ENCODE results near the gene HYAL2. TPM values are rescaled to one million over a fixed set of nuclear protein-coding genes. Genes with fewer than 3 reads are reported as not detected.
A peak's percentile ranks its signal among the peaks of the same experiment; 100 is the strongest.

Gene HYAL2
- total RNA-seq, 1 donor from 2014 or later, result 30.9 TPM

DNA sequence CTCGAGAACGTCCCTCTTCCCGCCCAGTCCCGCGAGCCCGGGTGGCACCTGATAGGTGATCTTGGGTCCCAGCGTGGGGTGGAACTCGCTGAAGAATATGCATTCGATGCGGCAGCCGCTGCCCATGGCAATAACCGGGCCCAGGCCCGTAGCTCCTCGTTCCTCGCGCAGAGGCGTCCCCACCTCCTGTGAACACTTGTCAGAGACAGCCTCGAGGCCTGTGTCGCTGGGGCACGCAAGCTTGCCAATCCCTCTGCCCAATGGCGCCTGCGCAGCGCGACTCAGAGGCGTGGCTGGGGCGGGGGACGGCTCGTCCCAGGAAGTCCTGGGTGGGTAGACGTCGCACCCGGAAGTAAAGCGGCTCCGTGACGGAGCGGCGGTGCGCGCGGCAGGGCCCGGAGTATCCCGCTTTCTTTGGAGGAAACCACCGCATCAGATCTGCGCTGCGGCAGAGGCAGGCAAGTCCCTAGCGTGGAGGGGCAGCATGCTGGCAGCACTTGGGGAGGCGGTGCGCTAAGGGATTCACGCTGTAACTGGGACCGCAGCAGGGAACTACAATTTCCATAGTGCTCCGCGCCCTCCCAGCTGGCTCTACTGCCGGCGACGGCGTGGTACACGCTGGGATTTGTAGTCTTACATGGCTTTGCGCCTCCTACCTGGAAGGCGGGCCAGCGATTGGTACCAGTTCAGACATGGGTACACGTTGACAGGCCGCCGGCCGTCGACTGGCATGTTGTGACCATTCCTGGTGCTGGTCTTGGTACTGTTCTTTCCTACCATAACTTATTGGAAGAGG, 28.2 kb upstream of the HYAL2 start, which contains the start of the genes CYB561D2 and NPRL2:
CYB561D2 (plus strand) TSS at position 336 of the 796 bp plus-strand sequence. CDS start 572 bp downstream, outside the sequence.
NPRL2 (minus strand) TSS at position 249 of the 796 bp plus-strand sequence; CDS start at position 126, 123 bp downstream.
- DNase-seq, result peak; percentile 96

DNA sequence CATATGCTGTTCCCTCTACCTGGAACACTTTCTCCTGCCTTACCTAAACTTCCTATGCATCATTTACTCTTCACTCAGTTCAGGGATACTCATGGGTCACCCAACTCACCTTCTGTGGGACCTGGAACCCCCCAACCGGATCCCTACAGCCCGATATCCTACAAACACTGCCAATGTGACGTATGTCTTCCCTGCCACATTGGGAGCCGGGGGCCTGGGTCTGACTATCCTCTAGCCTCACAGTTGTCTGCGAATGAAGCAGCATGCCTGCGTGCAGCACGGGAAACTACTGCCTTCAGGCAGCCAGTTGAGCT, 27.6 kb upstream of the HYAL2 start:
- no peak for DNase-seq

DNA sequence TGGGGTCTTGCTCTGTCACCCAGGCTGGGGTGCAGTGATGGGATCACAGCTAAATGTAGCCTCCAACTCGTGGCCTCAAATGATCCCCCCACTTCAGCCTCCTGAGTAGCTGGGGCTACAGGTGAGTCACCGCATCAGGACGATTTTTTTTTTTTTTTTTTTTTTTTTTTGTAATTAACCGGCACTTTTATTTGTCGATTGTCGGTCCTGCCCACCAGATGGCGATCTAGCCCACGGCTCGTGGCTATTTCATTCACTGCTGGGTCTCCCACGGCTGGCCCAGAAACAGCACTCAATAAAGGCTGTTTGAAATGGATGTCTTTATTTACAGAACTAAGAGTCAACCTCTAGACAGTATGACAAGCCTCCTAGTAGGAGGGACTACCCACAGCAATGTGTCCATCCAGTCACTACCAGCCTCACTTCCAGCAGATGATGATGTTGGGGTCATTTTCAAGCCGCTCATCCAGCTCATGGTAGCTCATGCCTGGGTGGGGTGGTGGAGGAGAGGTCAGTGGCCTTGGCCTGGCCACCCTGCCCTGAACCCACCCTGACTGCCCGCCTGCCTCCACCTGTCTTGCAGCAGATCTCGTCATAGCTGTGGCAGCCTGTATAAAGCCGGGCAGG, 24.8 kb upstream of the HYAL2 start:
- peak; percentile 29 for DNase-seq

DNA sequence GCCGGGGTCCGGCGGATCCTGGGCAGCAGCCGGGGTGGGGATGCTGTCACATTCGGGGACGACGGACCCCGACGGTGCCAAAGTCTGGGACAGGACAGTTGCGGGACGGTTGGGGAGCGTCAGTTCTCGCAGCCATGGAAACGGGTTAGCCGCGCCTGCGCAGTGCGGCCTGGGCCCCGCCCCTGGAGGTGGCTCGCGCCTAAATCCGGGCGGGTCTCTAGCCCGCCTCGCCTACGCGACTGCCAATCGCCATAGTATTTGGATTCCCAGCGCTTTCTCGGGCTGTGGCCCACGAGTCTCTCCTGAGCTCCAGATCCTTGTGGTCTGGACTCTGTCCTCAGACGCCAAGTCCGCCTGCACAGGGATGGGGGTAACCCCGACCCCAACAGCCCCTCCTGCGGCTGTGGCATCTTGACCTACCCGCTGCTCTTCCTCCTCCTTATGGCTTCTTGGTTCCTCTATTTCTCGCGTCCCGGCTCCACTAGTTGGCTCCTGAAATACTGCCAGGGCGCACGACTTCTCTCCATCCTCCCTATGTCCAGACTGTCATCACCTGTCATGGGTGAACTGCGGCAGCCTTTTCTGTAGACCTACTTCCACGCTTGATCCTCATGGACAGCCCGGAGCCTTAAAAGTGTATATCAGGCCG, 23.2 kb upstream of the HYAL2 start, which contains the start of gene ZMYND10:
ZMYND10 (minus strand) TSS at position 147 of the 649 bp plus-strand sequence. CDS start 153 bp downstream, outside the sequence.
- DNase-seq, result peak; percentile 14

DNA sequence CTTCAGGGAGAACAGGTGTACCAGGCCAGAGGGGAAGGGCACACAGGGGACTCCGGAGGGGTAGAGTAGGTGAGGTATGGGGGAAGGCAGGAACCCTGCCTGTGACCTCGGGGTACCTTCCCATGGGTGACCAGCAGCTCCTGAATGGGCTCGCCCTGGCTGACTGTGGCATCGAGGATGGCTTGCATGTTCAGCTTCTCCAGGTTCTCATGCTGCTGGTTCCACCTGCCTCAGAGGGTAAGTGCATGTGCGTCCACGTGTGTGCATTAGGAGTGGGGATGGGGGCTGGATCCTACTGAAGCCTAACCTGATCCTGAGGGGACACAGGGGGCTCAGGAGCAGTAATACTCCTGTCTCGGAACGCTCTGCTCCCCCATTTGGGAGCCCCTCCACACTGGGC, 22.5 kb upstream of the HYAL2 start:
- DNase-seq, result no peak

DNA sequence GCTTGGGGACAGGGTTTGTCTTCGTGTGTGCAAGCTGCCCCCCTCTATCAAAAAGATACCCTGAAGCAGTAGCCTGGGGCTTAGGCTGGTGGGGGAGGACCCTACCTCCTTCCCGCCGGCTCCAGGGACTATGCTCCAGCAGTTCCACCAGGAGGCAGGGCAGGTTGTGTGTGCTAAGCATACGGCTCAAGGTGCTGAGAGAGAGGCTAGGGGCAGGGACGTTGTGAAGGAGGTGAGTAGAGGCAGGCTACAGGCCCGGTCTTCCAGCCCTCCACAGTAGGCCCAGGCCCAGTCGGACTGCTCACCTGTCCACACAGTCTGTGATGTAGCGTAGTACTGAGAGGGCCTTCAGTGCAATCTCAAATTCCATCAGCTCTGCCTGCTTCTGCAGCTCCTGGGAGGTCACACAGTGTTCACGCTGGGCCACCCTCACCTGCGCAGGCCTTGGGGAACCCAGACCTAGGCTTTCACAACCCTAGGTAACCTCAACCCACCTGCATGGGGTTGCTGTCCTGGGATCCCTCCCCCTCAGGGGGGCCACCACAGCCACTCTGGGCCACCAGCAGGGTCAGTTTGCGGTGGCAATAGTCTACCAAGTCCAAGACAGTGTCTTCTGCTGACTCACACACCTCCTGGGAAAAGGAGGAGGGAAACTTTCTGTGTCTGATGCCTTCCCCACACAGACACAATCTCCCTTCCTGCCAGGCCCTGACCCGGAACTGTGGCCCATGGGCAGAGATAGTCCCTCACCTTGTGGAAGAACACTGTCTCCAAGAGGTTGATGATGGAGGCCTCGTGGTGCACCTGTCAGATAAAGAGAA, 20.5 kb upstream of the HYAL2 start:
- no peak for DNase-seq

DNA sequence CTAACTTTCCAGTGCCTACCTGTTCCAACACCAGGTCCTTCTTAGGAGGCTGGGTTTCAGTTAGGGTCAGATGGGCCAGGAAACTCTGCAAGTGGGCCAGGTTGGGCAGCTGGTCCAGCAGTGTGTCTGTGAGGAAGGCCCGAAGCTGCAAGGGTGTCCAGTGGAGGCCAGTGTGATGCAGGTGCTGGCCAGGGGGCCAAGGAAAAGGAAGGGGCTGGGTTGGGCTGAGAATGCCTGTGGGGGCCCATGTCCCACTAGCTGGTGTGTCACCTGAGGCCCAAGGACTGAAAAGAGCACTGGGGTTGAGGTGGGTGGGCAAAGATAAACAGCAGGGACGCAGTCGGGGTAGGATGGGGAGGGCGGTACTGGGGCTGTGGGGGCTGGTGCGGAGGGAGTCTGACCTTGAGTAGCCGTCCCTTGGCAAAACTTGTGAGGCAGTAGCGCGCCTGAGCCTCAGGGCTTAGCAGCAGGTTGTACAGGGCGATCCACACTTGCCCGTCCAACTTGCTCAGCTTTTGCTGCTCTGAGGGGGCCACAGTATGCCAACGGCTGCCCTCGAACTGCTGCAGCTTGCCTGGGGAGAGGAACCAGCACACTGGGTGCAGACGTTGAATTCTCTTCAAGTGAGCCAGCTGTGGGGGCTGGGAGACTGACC, 19.6 kb upstream of the HYAL2 start:
- no peak for DNase-seq

DNA sequence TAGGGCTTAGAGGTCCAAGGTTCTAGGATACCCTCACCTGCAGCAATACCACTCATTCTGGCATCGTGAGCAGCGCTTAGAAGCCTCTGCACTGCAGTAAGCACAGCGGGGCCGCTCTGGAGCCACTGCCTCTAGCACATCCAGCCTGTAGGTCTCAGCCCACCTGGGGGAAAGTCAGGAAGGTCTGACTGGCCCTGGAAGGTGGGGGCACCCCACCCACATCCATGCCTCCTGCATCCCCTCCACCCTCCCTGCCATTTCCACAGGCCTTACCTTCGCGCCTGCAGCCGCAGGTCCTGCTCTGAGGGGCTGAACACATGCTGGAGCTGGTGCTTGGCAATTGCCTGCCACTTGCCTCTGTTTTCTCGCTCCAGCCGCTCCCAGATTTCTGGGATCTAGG, 19.0 kb upstream of the HYAL2 start:
- no peak for DNase-seq

DNA sequence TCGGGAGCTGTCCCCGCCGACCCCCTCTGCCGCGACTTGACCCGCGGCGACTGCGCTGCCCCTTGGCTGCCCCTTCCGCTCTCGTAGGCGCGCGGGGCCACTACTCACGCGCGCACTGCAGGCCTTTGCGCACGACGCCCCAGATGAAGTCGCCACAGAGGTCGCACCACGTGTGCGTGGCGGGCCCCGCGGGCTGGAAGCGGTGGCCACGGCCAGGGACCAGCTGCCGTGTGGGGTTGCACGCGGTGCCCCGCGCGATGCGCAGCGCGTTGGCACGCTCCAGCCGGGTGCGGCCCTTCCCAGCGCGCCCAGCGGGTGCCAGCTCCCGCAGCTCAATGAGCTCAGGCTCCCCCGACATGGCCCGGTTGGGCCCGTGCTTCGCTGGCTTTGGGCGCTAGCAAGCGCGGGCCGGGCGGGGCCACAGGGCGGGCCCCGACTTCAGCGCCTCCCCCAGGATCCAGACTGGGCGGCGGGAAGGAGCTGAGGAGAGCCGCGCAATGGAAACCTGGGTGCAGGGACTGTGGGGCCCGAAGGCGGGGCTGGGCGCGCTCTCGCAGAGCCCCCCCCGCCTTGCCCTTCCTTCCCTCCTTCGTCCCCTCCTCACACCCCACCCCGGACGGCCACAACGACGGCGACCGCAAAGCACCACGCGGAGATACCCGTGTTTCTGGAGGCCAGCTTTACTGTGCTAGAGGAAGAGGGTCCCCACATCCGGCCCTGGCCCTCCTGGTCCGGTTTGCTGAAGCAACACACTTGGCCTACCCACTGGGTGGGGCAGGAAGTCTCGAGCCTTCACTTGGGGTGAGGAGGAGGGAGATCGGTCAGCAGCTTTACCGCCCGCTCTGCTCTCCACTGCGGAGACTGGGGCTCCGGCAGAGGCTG, 18.1 kb upstream of the HYAL2 start, which contains the start of gene RASSF1:
RASSF1 (minus strand) TSS at position 389 of the 882 bp plus-strand sequence; CDS start at position 358, 31 bp downstream.
- no peak for DNase-seq

DNA sequence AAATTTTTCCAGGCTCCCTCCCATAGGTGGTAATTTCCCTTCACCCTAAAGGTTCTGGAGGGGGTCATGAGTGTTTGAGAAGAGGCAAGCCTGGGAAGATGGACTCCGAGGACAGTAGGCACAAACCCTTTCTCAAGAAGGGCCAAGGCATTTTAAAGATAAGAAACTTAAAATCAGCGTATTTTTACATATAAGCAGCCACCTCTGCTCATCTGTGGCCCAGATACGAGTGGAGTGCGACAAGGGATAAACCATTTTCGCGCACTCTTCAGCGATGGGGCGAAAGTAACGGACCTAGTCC, 17.6 kb upstream of the HYAL2 start:
- no peak for DNase-seq

DNA sequence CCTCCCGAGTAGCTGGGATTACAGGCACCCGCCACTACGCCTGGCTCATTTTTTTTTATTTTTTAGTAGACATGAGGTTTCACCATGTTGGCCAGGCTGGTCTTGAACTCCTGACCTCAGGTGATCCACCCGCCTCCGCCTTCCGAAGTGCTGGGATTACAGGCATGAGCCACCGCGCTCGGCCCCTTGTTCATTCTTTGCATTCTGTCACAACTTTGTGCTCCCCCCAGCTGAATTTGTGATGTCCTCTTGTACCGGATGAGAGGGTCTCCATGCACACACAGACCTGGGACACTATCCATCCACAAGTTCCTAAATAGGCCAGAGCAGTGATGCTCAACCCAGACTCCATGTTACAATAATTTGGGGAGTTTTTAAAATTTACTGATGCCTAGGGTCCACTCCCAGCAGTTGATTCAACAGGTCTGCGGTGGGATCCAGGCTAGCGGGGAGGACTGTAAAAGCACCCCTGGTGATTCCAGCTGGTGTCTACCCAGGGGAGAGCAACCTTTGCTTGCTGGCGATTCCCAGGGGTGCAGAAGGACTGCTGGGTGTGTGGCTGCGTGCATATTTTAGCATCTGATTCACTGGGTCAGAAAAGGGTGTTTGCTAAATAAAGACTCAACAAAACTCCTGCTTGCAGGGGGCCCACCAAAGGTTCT, 17.1 kb upstream of the HYAL2 start:
- DNase-seq, result no peak

DNA sequence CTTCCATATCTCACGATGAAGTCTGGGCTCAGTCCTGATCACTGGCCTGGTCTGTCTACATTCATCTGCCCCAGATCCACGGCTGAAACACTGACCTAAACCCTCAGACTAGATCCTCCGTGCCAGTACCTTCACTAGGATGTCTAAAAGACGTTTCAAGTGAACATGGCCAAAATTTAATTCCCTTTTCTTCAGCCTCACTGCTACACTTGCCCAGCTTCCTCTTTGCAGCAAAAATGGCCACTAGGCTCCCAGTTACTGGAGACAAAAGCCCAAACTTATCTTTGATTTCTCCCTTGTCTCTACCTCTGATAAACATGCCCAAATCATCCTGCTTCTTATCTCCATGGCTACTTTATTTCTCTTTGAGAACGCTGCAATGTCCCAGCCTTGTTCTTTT, 16.4 kb upstream of the HYAL2 start:
- no peak for DNase-seq

DNA sequence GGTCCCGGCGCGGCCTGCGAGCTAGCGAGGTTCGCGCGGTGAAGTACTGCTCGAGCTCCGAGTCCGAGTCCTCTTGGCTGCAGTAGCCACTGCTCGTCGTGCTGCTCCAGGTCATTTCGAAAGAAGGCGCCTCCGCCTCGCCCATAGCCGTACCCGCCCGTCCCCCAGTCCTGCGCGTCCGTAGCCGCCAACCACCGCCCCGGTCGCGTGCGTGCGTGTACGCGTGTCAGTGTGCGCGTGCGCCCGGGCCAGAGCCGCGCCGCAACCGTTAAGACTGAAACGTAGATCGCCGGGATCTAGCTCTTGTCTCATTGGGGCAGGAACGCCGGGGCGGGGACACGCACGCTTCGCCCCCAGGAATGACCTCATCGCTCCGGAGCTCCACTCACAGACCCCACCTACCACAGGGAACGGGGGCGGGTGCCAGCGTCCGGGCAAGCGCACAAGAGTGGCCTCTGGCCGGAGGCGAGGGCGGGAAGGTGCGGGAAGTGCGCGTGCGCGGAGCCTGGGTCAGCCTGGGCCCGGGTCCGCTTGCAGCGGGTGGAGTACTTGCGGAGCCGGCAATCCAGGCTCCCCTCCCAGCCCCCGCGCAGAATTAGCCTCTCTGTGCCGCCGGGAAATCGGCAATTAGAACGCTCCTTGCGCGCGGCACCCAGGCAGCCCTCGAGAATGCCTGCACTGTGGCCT, 14.8 kb upstream of the HYAL2 start:
- peak; percentile 98 for DNase-seq

DNA sequence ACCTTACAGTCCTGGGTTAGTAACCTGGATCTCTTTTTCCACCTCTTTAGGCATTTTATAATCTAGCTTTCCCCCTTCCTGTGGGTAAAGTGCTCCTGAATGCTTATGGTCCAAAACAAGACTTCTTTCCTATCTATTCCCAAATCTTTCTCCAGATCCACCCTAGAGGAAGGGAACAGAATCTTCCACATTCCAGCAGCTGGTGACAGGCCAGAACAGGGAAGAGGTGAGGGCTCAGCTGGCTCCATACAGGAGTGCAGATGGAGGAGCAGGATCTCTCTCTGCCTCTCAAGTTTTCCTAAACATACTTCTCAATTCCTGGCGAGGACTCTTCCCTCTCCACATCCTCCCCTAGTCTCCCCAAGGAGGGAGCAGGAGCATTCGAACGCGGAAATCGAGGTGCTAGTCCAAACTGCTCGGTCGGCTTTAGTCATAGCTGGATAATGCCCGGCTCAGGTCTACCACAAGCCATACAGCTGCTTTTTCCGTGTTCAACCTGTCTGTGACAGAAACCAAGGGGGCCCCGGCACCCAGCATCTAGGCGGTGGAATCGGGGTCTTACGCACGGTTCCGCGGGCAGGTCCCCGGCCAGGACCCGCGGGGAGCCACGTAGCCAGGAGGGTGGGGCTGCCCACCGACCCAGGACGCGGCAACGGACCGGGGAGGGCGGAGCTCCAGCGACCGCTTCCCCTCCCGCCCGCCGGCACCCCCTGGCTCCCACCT, 14.1 kb upstream of the HYAL2 start:
- no peak for DNase-seq

DNA sequence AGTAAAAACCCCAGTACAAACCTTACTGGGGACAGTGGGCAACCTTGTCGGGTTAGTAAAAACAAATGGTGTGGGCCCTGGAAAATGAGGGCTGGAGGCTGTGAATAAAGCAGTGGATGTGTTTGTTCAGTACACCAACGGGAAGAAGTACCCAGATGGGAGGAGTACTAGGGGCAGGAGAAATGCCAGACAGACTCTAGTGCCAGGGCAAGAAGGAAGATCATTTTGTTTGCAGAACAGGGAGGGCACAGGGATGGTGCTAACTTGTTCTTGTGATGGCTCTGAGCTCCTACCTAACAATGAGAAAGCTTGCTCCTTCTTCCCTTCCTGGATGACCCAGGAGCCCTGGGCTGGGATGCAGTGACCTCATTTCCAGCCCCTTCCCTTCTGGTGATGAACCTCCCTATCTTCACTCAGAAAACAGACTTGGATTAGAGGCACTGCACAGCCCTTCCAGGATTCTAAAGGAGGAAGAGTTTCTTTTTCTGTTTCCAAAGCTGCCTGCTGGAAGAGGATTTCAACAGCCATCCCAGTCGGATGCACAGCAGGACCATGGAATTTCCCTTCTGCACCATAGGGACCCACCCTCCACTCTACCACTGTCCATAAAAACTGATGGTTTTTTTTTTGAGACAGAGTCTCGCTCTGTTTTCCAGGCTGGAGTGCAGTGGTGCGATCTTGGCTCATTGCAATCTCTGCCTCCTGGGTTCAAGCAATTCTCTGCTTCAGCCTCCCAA, 12.0 kb upstream of the HYAL2 start:
- DNase-seq, result no peak

DNA sequence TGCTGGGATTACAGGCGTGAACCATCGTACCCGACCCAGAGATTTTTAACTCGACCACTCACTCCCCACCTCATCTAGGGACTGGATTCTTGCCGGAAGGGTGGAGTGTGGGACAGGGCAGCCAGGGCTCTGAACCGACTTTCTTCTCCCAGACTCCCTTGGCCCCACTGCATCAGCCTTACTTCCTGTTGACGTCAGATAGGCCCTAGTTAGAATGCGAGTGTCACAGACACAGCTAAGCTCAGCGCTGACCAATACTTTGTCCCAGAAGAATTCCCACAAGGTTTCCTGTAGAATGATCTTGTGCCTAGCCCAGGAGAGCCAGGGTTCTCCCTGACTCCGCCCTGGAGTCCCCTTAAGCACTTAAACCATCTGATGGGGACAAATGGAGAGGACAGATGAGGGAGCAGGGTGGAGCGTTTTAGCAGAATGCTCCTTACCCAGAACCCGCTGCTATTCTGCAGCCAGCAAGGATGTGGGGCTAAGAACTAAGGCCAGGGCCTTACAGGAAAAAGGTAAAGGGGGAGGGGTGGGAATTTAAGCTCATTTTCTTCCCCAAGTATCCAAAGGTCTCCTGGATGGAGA, 11.3 kb upstream of the HYAL2 start:
- DNase-seq, result no peak

DNA sequence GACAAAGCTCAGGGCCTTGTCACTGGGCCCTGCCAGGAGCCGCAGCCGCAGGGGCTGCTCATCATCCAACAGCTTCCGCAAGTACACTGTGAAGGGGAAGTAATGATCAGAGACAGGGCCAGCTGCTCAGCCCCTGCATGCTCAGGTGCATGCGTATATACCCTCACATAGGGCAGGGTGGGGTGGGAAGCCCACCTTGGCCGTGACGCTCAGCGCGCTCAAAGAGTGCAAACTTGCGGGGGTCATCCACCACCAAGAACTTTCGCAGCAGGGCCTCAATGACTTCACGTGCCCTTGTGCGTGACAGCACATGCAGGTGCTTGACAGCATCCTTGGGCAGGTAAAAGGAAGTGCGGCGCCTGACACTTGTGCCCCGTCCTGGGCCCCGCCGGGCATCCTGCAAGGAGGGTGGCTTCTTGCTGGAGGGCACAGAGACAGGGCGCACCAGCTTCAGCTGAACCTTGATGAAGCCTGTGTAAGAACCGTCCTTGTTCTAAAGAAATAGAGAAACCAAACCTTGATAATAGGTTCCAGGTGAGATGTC, 8.9 kb upstream of the HYAL2 start:
- DNase-seq, result no peak

DNA sequence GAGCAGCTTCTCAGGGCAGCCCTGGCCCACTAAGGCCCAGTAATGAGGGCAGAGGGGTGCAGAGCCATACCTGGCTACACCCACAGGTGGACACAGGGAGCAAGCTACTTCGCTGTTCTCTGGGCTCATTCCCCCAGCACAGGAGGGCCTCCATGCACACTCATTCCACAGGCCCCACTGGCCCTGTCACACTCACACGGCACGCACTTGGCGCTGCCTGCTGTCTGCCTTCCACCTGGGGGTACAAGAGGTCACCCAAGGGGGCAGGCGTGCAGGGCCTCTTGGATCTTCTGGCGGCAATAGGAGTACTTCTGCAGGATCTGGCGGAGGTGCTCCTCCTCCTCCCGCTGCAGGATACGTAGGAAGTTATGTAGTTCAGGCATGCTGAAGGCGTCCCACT, 7.8 kb upstream of the HYAL2 start:
- DNase-seq, result no peak

All from occipital lobe (tissue), 2 donors.